Esophagus muscularis mucosa (tissue), 3 donors: Measurements from ENCODE around the gene ARRDC2.

Experiments
- CTCF ChIP-seq, 3 experiments: fragments of 200-600 bp in 2 of 3; fragments of 450-650 bp in 1 of 3; sonication (generic) in 2 of 3; IDR thresholded peaks; one replicate each; pipeline ENCODE4 v1.5.1; 2017 to 2019; ENCODE audit warnings: antibody characterized with exemption in 3 of 3, mild to moderate bottlenecking in 2 of 3, moderate library complexity in 1 of 3
- EP300 ChIP-seq: sonication (generic); formaldehyde crosslinking; IDR thresholded peaks from one replicate; pipeline ENCODE4 v1.6.1; 2017; ENCODE audit warnings: antibody characterized with exemption

DNA sequence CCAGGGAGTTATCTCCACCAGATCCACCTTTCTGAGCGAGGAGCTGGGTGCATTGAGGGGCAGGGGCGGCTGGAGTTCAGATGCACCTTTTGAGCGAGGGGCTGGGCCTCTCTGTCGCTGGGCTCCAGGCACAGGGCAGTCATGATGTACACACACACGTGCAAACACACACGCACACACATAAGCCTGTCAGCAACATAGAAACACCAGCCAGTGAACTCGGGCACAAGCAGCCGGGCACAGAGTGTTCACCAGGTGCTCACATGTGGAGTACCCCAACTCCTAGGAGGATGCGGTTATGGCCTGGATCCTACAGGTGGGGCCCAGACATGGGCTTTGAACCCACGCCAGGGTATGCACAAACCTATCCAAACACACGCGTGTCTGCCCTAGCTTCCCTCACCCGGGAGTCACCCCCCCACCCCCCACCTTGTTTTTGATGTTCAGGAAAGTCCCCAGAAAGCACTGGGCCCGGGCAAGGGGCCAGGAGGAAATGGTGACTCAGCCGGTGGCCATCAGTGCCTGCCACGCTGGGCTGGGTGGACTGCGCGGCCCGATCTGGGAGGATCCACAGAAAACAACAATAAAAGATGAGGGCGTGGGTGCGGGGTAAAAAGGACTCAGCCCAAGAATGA is 13.3 kb downstream of the ARRDC2 start:
- TF ChIP-seq CTCF (IDR thresholded peaks at IDR 0.05) (no peak), EP300 (no peak)
